Measurements from ENCODE around the gene CNGA2. TPM values are rescaled to one million over a fixed set of nuclear protein-coding genes. Genes with fewer than 3 reads are reported as not detected.

CNGA2 gene
- total and polyA plus RNA-seq, 2 donors (not counting 3 experiments of a cell fraction or from before 2014, with no cell fraction given), result not detected

- no peak for FAIRE-seq
- TF ChIP-seq, protein P1, sequence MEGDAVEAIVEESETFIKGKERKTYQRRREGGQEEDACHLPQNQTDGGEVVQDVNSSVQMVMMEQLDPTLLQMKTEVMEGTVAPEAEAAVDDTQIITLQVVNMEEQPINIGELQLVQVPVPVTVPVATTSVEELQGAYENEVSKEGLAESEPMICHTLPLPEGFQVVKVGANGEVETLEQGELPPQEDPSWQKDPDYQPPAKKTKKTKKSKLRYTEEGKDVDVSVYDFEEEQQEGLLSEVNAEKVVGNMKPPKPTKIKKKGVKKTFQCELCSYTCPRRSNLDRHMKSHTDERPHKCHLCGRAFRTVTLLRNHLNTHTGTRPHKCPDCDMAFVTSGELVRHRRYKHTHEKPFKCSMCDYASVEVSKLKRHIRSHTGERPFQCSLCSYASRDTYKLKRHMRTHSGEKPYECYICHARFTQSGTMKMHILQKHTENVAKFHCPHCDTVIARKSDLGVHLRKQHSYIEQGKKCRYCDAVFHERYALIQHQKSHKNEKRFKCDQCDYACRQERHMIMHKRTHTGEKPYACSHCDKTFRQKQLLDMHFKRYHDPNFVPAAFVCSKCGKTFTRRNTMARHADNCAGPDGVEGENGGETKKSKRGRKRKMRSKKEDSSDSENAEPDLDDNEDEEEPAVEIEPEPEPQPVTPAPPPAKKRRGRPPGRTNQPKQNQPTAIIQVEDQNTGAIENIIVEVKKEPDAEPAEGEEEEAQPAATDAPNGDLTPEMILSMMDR (IDR thresholded peaks at IDR 0.05; ENCODE audit: extremely low read depth in 1 of 2, insufficient read depth in 1 of 2, low read depth in 1 of 2, low read length in 2 of 2), result no peak
- TF ChIP-seq GATA2 (IDR thresholded peaks at IDR 0.05; ENCODE audit: insufficient read depth, insufficient read length, low read depth, low read length) (no peak), MYC (IDR thresholded peaks at IDR 0.05; ENCODE audit: low read depth, low read length) (no peak), EZH2 (IDR thresholded peaks at IDR 0.05; ENCODE audit: borderline replicate concordance, low read depth, low read length, severe bottlenecking) (no peak), POLR2A (IDR thresholded peaks at IDR 0.05; ENCODE audit: low read depth, low read length) (no peak), MAX (IDR thresholded peaks at IDR 0.05; ENCODE audit: insufficient read depth, insufficient read length) (no peak), FOS (IDR thresholded peaks at IDR 0.05; ENCODE audit: borderline replicate concordance, insufficient read depth, low read length) (no peak), JUN (IDR thresholded peaks at IDR 0.05; ENCODE audit: borderline replicate concordance, insufficient read depth, insufficient read length, low read depth) (no peak), POLR2AphosphoS5 (IDR thresholded peaks at IDR 0.05; ENCODE audit: insufficient read depth, low read depth, low read length) (no peak)
- POLR2A ChIA-PET, result no interaction called here
- Histone ChIP-seq H3K79me2 (ENCODE audit: control insufficient read depth, insufficient read depth, low read length) (no peaks in the 10 kb centered on the region), H3K36me3 (ENCODE audit: control insufficient read depth in 2 of 2, extremely low read depth in 1 of 2, insufficient read depth in 2 of 2, low read length in 2 of 2) (no peaks in the 10 kb centered on the region), H3K27me3 (ENCODE audit: control insufficient read depth in 2 of 2, insufficient read depth in 2 of 2, low read length in 2 of 2) (no peaks in the 10 kb centered on the region), H3K9ac (replicated peaks; ENCODE audit: extremely low read depth, insufficient read depth, low read length) (no peak overlapping the region), H3K27ac (ENCODE audit: insufficient read depth, low read depth, low read length) (no peak overlapping the region), H3K4me1 (ENCODE audit: control insufficient read depth, extremely low read depth, insufficient read depth, low read length) (no peaks in the 10 kb centered on the region), H3K9me1 (replicated peaks; ENCODE audit: control insufficient read depth, extremely low read depth, insufficient read depth, low read length) (no peaks in the 10 kb centered on the region), H3K4me3 (replicated peaks in 1 of 3; ENCODE audit: insufficient read depth in 1 of 3, low read depth in 1 of 3, low read length in 3 of 3) (no peak overlapping the region), H3K9me3 (replicated peaks; ENCODE audit: control insufficient read depth, insufficient read depth, low read length) (no peaks in the 10 kb centered on the region), H2AFZ (ENCODE audit: low read depth, low read length) (no peak overlapping the region), H3K4me2 (ENCODE audit: insufficient read depth, low read length) (no peak overlapping the region), H4K20me1 (replicated peaks; ENCODE audit: control insufficient read depth, extremely low read depth, insufficient read depth, low read length) (no peaks in the 10 kb centered on the region)
- no peak for DNase-seq (ENCODE audit: low read depth, low spot score)
- CTCF ChIA-PET, result no interaction called here
- intact Hi-C loops (cut with micrococcal nuclease) (no loop called here), dilution Hi-C loops (cut with MboI; ENCODE audit: extremely low pct_ligation_motif_present, low sequenced_read_pairs) (no loop called here)
- BruUV-seq (replicated peaks), result no TSS peak
Measured at GRCh38 chrX:151737494-151737893, 2.9 kb downstream of the CNGA2 start.
